Neural crest cell (in vitro differentiated cells): ENCODE results near the gene NOTCH1. TPM values are rescaled to one million over a fixed set of nuclear protein-coding genes. Genes with fewer than 3 reads are reported as not detected.

Experiments
- DNase-seq: peaks from one replicate; pipeline ENCODE4 v3.0.0; 2021; ENCODE audit warnings: low read depth, mixed read lengths, low spot score
- H3K27ac Mint-ChIP-seq: one replicate; pipeline ENCODE4 v1.8.0; 2021; ENCODE audit warnings: mild to moderate bottlenecking, mixed read lengths; ENCODE audit not compliant: unreplicated experiment
- H3K27me3 Mint-ChIP-seq: 2 replicates; pipeline ENCODE4 v1.8.0; 2021; ENCODE audit warnings: low read depth, mild to moderate bottlenecking, mixed read lengths
- H3K36me3 Mint-ChIP-seq: 2 replicates; pipeline ENCODE4 v1.8.0; 2021; ENCODE audit warnings: low read depth, mild to moderate bottlenecking, mixed read lengths
- H3K4me1 Mint-ChIP-seq: 2 replicates; pipeline ENCODE4 v1.8.0; 2021; ENCODE audit warnings: mixed read lengths
- H3K4me3 Mint-ChIP-seq: one replicate; pipeline ENCODE4 v1.8.0; 2021; ENCODE audit warnings: mild to moderate bottlenecking, mixed read lengths
- H3K9me3 Mint-ChIP-seq: 2 replicates; pipeline ENCODE4 v1.8.0; 2021; ENCODE audit warnings: mixed read lengths
- CTCF ChIP-seq: fragments of 200-600 bp; sonication (generic); conservative IDR thresholded peaks from 2 replicates; pipeline ENCODE4 v1.5.0; 2021; ENCODE audit warnings: antibody characterized with exemption, mild to moderate bottlenecking
- total RNA-seq: library from RNA; stranded (reverse); gene quantifications from 2 replicates; pipeline ENCODE4 v1.2.1, GENCODE V29; 2021

The NOTCH1 gene
- total RNA-seq, 1 donor from 2014 or later, result 99.7 TPM

- Mint-ChIP-seq H3K9me3 (no peaks in the 10 kb centered on the region), H3K4me1 (peaks cover 35% of the 10 kb centered on the region), H3K27me3 (peaks cover 6% of the 10 kb centered on the region), H3K4me3 (peak overlapping the region; percentile 64), H3K36me3 (no peaks in the 10 kb centered on the region), H3K27ac (peak overlapping the region; percentile 35)
- DNase-seq, result no peak
- no peak for TF ChIP-seq CTCF
Measured at GRCh38 chr9:136529516-136530460, 16.1 kb downstream of the NOTCH1 start.

DNA sequence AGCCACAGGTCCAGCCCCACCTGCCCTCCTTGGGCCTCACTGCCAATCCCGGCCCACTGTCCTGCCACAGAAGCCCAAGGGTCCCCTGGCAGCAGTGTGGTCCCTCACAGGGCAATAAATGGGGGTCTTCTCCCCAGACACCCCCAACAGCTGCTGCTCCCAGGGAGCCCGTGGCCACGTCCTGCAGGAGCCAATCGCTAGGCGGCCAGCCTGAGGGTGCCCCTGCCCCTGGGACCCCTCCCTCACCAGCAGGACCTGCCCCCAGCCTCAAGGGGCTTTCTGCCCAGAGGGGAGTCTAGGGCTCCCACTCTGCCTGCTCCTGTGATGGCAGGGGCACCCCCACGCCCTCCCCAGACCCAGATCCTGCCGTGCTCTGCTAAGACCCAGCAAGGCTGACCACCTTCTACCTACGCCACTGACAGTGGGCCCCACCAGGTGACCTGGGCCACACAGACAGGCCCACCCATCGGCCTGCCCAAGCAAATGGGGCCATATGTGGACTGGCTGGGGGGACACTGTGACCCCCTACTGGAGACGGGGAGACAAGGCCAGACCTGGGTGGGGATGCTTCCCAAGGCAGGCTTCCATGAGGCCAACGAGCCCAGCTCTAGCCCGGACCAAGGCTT is 17.0 kb downstream of the NOTCH1 start:
- Mint-ChIP-seq H3K36me3 (no peaks in the 10 kb centered on the region), H3K4me3 (peak overlapping the region; percentile 64), H3K9me3 (no peaks in the 10 kb centered on the region), H3K27me3 (peaks cover 6% of the 10 kb centered on the region), H3K27ac (no peak overlapping the region), H3K4me1 (peaks cover 31% of the 10 kb centered on the region)
- no peak for DNase-seq
- TF ChIP-seq CTCF, result no peak

DNA sequence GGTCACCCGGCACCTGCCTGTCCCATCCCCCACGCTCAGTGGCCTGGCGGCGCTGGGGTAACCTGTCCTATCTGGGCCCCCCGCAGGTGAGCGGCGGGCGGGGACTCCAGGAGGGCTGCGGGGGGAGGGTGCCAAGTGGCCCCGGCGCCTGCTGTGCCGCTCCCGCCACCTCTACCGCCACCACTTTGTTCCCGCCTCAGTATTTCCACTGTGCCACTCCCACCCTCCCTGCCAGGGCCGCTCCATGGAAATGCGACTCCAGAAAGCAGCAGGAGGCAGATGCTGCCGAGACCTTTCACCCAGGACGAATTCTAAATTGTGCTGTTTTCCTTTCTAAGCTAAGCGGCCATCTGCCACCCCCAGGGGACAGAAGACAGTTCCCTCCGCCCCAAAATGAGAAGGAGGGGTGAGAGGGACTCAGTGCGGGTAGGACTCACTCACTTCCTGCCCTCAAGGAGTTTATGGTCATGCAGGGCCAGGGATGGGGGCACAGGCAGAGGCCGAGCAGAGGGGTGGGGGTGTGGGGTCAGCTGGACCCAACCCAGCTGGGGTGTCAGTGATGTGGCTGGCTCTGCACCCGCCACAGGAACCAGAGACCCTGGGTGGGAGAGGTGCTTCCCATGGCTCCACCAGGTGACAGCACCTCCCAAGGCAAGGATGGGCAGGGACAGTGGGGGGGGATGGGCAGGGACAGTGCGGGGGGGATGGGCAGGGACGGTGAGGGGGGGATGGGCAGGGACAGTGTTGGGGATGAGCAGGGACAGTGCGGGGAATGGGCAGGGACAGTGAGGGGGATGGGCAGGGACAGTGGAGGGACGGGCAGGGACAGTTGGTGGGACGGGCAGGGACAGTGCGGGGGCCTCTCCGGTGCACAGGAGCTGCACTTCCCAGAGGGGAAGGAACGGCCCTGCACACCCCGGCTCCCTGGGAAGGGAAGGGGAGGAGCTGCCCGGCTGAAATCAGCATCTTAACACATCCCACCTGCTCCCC is 17.8 kb downstream of the NOTCH1 start:
- H3K27me3 Mint-ChIP-seq, result peaks cover 6% of the 10 kb centered on the region
- no peaks in the 10 kb centered on the region for H3K36me3 Mint-ChIP-seq
- peaks cover 31% of the 10 kb centered on the region for H3K4me1 Mint-ChIP-seq
- no peak for TF ChIP-seq CTCF
- DNase-seq, result no peak
- peak overlapping the region; percentile 82 for H3K4me3 Mint-ChIP-seq
- peak overlapping the region; percentile 64 for H3K27ac Mint-ChIP-seq
- no peaks in the 10 kb centered on the region for H3K9me3 Mint-ChIP-seq

DNA sequence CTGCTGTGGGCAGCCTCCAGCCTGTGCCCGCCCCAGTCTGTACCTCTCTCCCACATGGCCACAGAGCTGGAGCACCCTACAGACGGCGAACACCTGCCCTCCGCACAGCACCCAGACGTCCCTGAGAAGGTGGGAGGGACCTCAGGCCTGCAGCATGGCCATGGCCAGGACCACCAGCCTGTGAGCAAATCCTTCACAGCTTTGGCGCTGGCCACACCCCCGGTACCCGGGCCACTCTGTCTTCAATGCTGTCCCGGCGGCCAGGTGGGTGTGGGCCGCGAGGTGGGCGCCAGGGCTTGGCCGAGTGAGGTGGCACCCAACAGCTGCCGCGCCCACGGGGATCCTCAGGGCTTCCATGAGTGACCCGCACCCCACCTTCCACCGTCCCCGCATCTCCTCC is 18.7 kb downstream of the NOTCH1 start:
- peaks cover 28% of the 10 kb centered on the region for H3K4me1 Mint-ChIP-seq
- H3K27me3 Mint-ChIP-seq, result peaks cover 6% of the 10 kb centered on the region
- H3K9me3 Mint-ChIP-seq, result no peaks in the 10 kb centered on the region
- no peaks in the 10 kb centered on the region for H3K36me3 Mint-ChIP-seq
- DNase-seq, result no peak
- H3K4me3 Mint-ChIP-seq, result no peak overlapping the region
- TF ChIP-seq CTCF, result no peak
- H3K27ac Mint-ChIP-seq, result no peak overlapping the region

GRCh38 chr9:136526625-136527066 is 19.2 kb downstream of the NOTCH1 start:
- peak overlapping the region; percentile 85 for H3K4me3 Mint-ChIP-seq

More at GRCh38 chr9:136526625-136527066, 19.2 kb downstream of the NOTCH1 start:
- Mint-ChIP-seq H3K9me3 (no peaks in the 10 kb centered on the region), H3K27ac (peak overlapping the region; percentile 95), H3K27me3 (peaks cover 6% of the 10 kb centered on the region), H3K36me3 (no peaks in the 10 kb centered on the region), H3K4me1 (peaks cover 26% of the 10 kb centered on the region)
- no peak for DNase-seq
- no peak for TF ChIP-seq CTCF
